ENCODE measurements around the gene MLLT10.
A peak's percentile ranks its signal among the peaks of the same experiment; 100 is the strongest.
"Not testable (repeated sequence)": the region's sequence is repeated elsewhere in the genome, so short reads cannot be mapped to it uniquely, and the experiment has no call there.

The MLLT10 gene

GRCh38 chr10:21529032-21529910 is 4.8 kb upstream of the MLLT10 start:
- no peak for DNase-seq

GRCh38 chr10:21530168-21530567 is 3.9 kb upstream of the MLLT10 start:
- no peak for DNase-seq

GRCh38 chr10:21530641-21531040 is 3.4 kb upstream of the MLLT10 start:
- no peak for DNase-seq

- DNase-seq: no peak
Measured at GRCh38 chr10:21531164-21531563, 2.9 kb upstream of the MLLT10 start.

GRCh38 chr10:21532694-21533466 is 1.2 kb upstream of the MLLT10 start:
- DNase-seq: no peak

GRCh38 chr10:21534280-21534586 is 201 bp downstream of the MLLT10 start:
- DNase-seq: no peak

GRCh38 chr10:21534604-21535493 is 817 bp downstream of the MLLT10 start:
- peak; percentile 18 for DNase-seq

GRCh38 chr10:21535494-21535965 is 1.5 kb downstream of the MLLT10 start:
- DNase-seq: no peak

GRCh38 chr10:21535976-21536375 is 1.9 kb downstream of the MLLT10 start:
- not testable (repeated sequence) for DNase-seq

GRCh38 chr10:21536874-21537273 is 2.8 kb downstream of the MLLT10 start:
- no peak for DNase-seq

- not testable (repeated sequence) for DNase-seq
Measured at GRCh38 chr10:21540701-21541100, 6.7 kb downstream of the MLLT10 start.

GRCh38 chr10:21547246-21547645 is 13.2 kb downstream of the MLLT10 start:
- no peak for DNase-seq

- no peak for DNase-seq
Measured at GRCh38 chr10:21552638-21553037, 18.6 kb downstream of the MLLT10 start.

- DNase-seq: no peak
Measured at GRCh38 chr10:21556527-21556926, 22.5 kb downstream of the MLLT10 start.

GRCh38 chr10:21558984-21559383 is 25.0 kb downstream of the MLLT10 start:
- DNase-seq: not testable (repeated sequence)

GRCh38 chr10:21570761-21571521 is 36.9 kb downstream of the MLLT10 start:
- DNase-seq: no peak

- DNase-seq: no peak
Measured at GRCh38 chr10:21572578-21572977, 38.5 kb downstream of the MLLT10 start.

GRCh38 chr10:21574514-21574913 is 40.5 kb downstream of the MLLT10 start:
- not testable (repeated sequence) for DNase-seq

GRCh38 chr10:21579291-21579690 is 45.3 kb downstream of the MLLT10 start:
- DNase-seq: no peak

GRCh38 chr10:21581421-21581834 is 47.4 kb downstream of the MLLT10 start:
- DNase-seq: not testable (repeated sequence)

GRCh38 chr10:21584834-21585530 is 51.0 kb downstream of the MLLT10 start:
- no peak for DNase-seq

- DNase-seq: no peak
Measured at GRCh38 chr10:21587391-21587790, 53.4 kb downstream of the MLLT10 start.
